ENCODE data around the gene LMCD1.

Gene LMCD1

DNA sequence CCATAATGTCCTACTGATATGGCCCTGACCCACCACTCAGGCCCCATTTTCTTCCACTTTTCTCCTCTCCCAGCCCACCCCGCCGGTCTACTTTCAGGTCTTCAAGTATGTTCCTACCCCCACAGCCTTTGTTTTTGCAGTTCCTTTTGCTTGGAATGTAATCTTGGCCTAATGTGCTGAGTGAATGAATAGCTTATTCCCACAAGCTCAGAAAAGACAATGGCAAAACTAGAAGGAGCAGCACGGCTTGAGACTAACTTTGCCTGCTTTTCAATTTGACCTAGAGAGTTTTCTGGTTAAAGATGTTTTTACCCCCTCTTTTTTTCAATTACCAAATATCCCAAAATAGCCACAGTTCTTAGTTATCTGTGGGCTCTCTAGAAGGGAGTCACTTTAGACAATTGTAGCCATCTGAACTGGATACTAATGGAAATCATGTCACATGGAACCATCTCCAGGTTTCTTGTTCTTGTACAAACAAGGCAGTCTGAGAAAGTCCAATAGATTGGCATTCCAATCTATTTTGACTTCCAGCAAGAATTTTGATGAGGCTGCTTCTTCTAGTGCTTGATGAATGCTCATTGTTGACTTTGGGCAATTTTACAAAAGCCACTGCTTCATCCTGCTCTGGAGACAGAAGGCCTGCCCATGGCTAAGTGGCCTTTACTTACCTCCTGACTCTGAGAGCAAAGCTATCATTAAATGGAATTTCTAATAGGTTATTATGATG lies 16.3 kb upstream of the LMCD1 start:
- Mint-ChIP-seq H3K4me3 (no peak overlapping the region), H3K27me3 (ENCODE audit: low read depth) (peaks cover 4% of the 10 kb centered on the region), H3K4me1 (peaks cover 72% of the 10 kb centered on the region), H3K36me3 (ENCODE audit: low read depth) (peaks cover 21% of the 10 kb centered on the region), H3K27ac (peak overlapping the region in 1 of 3 experiments; percentile 80), H3K9me3 (peaks cover 14% of the 10 kb centered on the region)
- TF ChIP-seq, protein P1, sequence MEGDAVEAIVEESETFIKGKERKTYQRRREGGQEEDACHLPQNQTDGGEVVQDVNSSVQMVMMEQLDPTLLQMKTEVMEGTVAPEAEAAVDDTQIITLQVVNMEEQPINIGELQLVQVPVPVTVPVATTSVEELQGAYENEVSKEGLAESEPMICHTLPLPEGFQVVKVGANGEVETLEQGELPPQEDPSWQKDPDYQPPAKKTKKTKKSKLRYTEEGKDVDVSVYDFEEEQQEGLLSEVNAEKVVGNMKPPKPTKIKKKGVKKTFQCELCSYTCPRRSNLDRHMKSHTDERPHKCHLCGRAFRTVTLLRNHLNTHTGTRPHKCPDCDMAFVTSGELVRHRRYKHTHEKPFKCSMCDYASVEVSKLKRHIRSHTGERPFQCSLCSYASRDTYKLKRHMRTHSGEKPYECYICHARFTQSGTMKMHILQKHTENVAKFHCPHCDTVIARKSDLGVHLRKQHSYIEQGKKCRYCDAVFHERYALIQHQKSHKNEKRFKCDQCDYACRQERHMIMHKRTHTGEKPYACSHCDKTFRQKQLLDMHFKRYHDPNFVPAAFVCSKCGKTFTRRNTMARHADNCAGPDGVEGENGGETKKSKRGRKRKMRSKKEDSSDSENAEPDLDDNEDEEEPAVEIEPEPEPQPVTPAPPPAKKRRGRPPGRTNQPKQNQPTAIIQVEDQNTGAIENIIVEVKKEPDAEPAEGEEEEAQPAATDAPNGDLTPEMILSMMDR (IDR thresholded peaks at IDR 0.05; ENCODE audit: unreplicated experiment in 3 of 3), result no peak

DNA sequence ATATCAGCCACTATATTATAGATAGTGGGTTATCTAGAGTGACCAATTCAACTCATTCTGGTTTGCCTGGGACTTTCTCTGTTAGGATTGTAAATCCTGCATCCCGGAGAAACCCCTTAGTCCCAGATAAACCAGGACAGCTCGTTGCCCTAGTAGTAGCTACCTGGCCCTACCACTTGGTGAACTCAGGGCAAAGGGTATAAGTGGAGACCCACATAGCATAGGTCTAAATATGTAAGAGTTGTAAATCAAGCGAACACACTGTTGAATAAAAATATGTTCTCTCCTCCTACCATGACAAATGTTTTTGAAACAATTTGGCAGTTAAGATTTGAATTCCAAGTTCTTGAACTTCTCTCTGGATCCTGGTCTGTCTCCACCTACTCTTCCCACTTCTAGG lies 15.7 kb upstream of the LMCD1 start:
- H3K4me1 Mint-ChIP-seq, result peaks cover 75% of the 10 kb centered on the region
- TF ChIP-seq, protein P1 (IDR thresholded peaks at IDR 0.05; ENCODE audit: unreplicated experiment in 3 of 3), result no peak
- no peak overlapping the region for H3K27ac Mint-ChIP-seq
- peaks cover 14% of the 10 kb centered on the region for H3K9me3 Mint-ChIP-seq
- peaks cover 21% of the 10 kb centered on the region for H3K36me3 Mint-ChIP-seq (ENCODE audit: low read depth)
- H3K4me3 Mint-ChIP-seq, result no peak overlapping the region
- H3K27me3 Mint-ChIP-seq (ENCODE audit: low read depth), result peaks cover 4% of the 10 kb centered on the region

DNA sequence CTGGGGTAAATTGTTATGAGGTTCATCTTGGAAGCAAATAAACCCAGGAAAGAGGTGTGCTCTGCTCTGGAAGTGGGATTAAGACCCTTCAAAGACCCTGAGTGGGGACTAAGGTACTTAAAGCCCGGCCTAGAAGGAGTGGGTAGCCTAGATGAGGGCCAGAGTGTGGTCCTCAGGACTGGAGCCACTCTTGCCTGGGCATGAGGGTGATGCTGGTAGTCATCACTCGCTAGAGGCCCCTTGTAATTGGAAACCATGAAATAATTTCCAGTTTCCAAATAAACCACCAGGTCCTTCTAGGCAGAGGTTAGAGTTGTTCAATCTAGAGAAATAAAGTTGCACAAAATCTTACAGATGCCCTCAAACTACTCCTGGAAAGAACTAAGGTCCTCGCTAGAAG lies 15.2 kb upstream of the LMCD1 start:
- peaks cover 80% of the 10 kb centered on the region for H3K4me1 Mint-ChIP-seq
- H3K4me3 Mint-ChIP-seq, result no peak overlapping the region
- peaks cover 14% of the 10 kb centered on the region for H3K9me3 Mint-ChIP-seq
- H3K36me3 Mint-ChIP-seq (ENCODE audit: low read depth), result peaks cover 21% of the 10 kb centered on the region
- peaks cover 4% of the 10 kb centered on the region for H3K27me3 Mint-ChIP-seq (ENCODE audit: low read depth)
- TF ChIP-seq, protein P1 (IDR thresholded peaks at IDR 0.05; ENCODE audit: unreplicated experiment in 3 of 3), result no peak
- peak overlapping the region in 2 of 3 experiments; percentile 32 to 53 for H3K27ac Mint-ChIP-seq

DNA sequence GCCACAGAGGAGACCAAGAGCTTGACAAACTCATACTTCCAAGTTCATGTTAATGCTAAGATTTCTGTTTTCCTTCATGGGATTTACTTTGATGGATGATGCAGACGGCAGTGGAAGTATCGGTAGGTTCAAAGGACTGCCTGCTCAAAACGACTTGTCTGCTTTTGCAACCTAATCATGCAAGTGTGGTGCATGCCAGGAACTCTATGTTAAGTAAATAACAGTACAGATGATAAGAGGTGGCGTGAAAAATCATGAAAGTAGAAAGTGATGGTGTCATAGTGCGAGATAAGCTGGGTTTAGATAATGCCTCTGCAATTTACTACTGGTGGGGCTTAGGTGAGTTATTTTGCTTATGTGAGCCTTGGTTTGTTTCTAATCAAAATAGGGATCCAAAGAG lies 14.7 kb upstream of the LMCD1 start:
- Mint-ChIP-seq H3K36me3 (ENCODE audit: low read depth) (peaks cover 21% of the 10 kb centered on the region), H3K4me3 (no peak overlapping the region), H3K27ac (peak overlapping the region in 2 of 3 experiments; percentile 32 to 53), H3K27me3 (ENCODE audit: low read depth) (peaks cover 8% of the 10 kb centered on the region), H3K4me1 (peaks cover 85% of the 10 kb centered on the region), H3K9me3 (peaks cover 14% of the 10 kb centered on the region)
- TF ChIP-seq, protein P1 (IDR thresholded peaks at IDR 0.05; ENCODE audit: unreplicated experiment in 3 of 3), result no peak

DNA sequence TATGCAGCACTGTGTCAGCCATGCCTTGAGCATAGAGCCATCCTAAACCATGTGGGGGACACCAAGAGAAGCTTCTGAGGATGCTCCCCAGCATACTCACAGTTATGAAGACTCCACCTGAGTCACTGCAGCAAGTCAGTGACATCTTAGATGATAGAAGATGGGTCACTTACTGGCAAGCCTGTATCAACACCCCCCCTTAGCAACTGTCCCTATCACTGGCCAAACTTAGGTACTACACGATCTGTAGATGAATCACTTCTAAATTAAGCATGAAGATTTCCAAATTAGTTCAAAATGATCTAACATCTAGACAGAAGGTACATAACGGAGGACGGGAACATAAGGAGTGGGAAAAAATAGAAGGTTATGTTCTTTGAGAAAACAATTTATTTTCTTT lies 13.2 kb upstream of the LMCD1 start:
- peaks cover 12% of the 10 kb centered on the region for H3K9me3 Mint-ChIP-seq

More for the DNA sequence above, 13.2 kb upstream of the LMCD1 start:
- Mint-ChIP-seq H3K27me3 (ENCODE audit: low read depth) (peaks cover 11% of the 10 kb centered on the region), H3K4me3 (no peak overlapping the region), H3K36me3 (ENCODE audit: low read depth) (peaks cover 17% of the 10 kb centered on the region), H3K4me1 (peaks cover 73% of the 10 kb centered on the region), H3K27ac (peak overlapping the region in 2 of 3 experiments; percentile 32 to 76)
- TF ChIP-seq, protein P1 (IDR thresholded peaks at IDR 0.05; ENCODE audit: unreplicated experiment in 3 of 3), result no peak
